Rectal smooth muscle tissue (tissue), 1 donor: ENCODE data around the gene RPS5.

Source experiments
- H3K27ac ChIP-seq: one replicate; pipeline ENCODE4 v1.7.0; 2013; ENCODE audit warnings: low read depth, low read length, inconsistent platforms
- H3K27me3 ChIP-seq: one replicate; pipeline ENCODE4 v1.7.0; 2013; ENCODE audit warnings: low read length; ENCODE audit not compliant: control insufficient read depth, insufficient read depth
- H3K36me3 ChIP-seq: one replicate; pipeline ENCODE4 v1.7.0; 2013; ENCODE audit warnings: low read length; ENCODE audit not compliant: control insufficient read depth, insufficient read depth
- H3K4me1 ChIP-seq: one replicate; pipeline ENCODE4 v1.7.0; 2013; ENCODE audit warnings: low read length; ENCODE audit not compliant: control insufficient read depth, insufficient read depth
- H3K4me3 ChIP-seq: one replicate; pipeline ENCODE4 v1.7.0; 2013; ENCODE audit warnings: low read length
- H3K9ac ChIP-seq: one replicate; pipeline ENCODE4 v1.7.0; 2013; ENCODE audit warnings: low read length

RPS5 gene

GRCh38 chr19:58352760-58353671, 34.1 kb upstream of the RPS5 start, which contains the start of gene A1BG:
A1BG (minus strand) TSS chr19:58353492; CDS start chr19:58353437, 55 bp downstream.
- H3K27ac ChIP-seq = no peak within 1 kb of the TSS
- no peak within 1 kb of the TSS for H3K4me3 ChIP-seq
- no peak within 1 kb of the TSS for H3K9ac ChIP-seq
- H3K36me3 ChIP-seq = no peaks in the 10 kb centered on the region
- H3K4me1 ChIP-seq = no peaks in the 10 kb centered on the region
- H3K27me3 ChIP-seq = peaks cover 9% of the 10 kb centered on the region

DNA sequence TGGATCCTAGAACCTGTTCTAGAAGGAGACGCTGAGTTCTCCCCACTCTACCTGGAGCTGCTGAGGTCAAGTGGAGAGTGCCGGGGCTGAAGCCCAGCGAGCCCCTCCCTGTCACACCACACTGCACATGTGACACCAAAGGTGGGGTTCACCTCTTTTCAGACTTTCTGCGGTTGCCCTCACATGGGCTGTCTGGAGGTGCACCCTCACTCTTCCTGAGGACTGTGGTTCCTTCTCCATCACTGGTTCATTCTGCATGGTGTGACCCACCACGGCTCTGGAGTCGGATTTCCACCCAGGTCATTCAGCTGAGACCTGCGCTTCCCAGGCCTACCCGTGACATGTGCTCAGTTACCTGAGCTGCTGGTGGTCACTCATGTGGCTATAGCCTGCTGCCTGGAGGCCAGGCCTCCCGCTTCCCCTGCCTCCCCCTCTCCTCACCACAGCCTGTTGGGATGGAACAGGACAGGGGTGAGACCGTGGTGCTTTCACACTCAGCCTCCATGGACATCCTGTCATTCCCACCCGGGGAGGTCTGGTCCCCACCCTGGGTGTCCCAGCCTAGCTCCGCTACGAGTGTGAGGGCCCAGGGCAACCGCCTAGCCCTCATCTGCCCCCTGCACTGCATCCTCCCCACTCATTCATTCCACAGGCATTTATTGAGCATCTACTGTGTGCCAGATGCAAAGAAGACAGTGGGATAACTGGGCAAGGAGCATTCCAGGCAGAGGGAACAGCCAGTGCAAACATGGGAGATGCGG, 33.2 kb upstream of the RPS5 start:
- H3K4me3 ChIP-seq = no peak overlapping the region
- peaks cover 9% of the 10 kb centered on the region for H3K27me3 ChIP-seq
- H3K27ac ChIP-seq = no peak overlapping the region
- H3K9ac ChIP-seq = no peak overlapping the region
- no peaks in the 10 kb centered on the region for H3K4me1 ChIP-seq
- H3K36me3 ChIP-seq = no peaks in the 10 kb centered on the region

- H3K4me3 ChIP-seq = no peak overlapping the region
- H3K36me3 ChIP-seq = no peaks in the 10 kb centered on the region
- peaks cover 9% of the 10 kb centered on the region for H3K27me3 ChIP-seq
- no peak overlapping the region for H3K27ac ChIP-seq
- H3K9ac ChIP-seq = no peak overlapping the region
- no peaks in the 10 kb centered on the region for H3K4me1 ChIP-seq
Measured at GRCh38 chr19:58354478-58355030, 32.5 kb upstream of the RPS5 start.

DNA sequence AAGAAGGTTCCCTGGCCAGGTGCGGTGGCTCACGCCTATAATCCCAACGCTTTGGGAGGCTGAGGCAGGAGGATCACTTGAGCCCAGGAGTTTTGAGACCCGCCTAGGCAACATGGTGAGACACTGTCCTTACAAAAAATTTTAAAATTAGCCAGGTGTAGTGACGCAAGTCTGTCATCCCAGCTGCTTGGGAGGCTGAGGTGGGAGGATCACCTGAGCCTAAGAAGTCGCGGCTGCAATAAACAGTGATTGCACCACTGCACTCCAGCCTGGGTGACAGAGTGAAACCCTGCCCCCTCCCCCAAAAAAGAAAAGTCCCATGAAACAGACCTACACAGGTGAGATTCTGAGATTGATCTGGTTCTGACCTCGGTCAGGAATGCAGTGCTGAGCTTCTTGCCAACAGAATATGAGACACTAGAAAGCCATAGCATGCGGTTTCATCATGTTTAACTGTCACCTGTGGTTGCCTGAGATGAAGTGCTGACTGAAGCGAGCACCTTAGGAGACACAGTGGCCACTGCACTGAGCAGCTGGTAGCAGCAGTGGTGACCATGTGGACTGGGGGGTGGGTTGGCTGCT, 31.8 kb upstream of the RPS5 start:
- H3K27me3 ChIP-seq = peaks cover 9% of the 10 kb centered on the region
- no peak overlapping the region for H3K4me3 ChIP-seq

DNA sequence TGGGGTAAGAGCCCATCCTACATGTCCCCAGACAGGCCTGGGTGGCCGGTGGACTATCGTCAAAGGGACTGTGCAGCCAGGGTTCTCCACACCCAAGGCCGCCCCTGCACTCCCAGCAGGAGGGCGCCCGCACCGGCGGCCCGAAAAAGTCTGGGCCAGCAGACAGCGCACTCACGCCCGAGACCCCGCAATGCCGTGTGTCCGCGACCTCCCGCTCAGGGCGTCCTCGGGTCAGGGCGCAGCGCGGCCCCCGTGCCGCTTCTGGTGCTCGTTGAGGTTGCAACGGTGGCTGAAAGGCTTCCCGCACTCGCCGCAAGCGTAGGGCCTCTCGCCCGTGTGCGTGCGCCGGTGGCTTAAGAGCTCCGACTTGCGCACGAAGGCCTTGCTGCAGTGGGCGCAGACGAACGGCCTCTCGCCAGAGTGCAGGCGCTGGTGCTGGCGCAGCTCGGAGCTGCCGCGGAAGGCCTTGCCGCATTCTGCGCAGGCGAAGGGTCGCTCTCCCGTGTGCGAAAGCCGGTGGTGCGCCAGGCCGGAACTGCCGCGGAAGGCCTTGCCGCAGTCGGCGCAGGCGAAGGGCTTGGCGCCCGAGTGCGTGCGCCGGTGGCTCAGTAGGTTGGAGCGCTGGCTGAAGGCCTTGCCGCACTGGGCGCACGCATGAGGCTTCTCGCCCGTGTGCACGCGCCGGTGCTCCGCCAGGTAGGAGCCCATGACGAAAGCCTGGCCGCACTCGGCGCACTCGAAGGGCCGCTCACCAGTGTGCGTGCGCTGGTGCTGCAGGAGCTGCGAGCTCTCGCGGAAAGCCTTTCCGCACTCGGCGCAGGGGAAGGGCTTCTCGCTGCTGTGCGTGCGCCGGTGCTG, 30.9 kb upstream of the RPS5 start:
- peak overlapping the region; percentile 49 for H3K4me3 ChIP-seq
- H3K9ac ChIP-seq = no peak overlapping the region
- no peaks in the 10 kb centered on the region for H3K36me3 ChIP-seq
- H3K27me3 ChIP-seq = peaks cover 9% of the 10 kb centered on the region
- no peak overlapping the region for H3K27ac ChIP-seq
- no peaks in the 10 kb centered on the region for H3K4me1 ChIP-seq

More for the DNA sequence above, 31.8 kb upstream of the RPS5 start:
- Histone ChIP-seq H3K4me1 (no peaks in the 10 kb centered on the region), H3K36me3 (no peaks in the 10 kb centered on the region), H3K9ac (no peak overlapping the region), H3K27ac (no peak overlapping the region)

- peak overlapping the region; percentile 49 for H3K4me3 ChIP-seq
- peaks cover 3% of the 10 kb centered on the region for H3K4me1 ChIP-seq
- no peaks in the 10 kb centered on the region for H3K36me3 ChIP-seq
- H3K9ac ChIP-seq = no peak overlapping the region
- no peak overlapping the region for H3K27ac ChIP-seq
- H3K27me3 ChIP-seq = peaks cover 4% of the 10 kb centered on the region
Measured at GRCh38 chr19:58356766-58357480, 30.1 kb upstream of the RPS5 start.

DNA sequence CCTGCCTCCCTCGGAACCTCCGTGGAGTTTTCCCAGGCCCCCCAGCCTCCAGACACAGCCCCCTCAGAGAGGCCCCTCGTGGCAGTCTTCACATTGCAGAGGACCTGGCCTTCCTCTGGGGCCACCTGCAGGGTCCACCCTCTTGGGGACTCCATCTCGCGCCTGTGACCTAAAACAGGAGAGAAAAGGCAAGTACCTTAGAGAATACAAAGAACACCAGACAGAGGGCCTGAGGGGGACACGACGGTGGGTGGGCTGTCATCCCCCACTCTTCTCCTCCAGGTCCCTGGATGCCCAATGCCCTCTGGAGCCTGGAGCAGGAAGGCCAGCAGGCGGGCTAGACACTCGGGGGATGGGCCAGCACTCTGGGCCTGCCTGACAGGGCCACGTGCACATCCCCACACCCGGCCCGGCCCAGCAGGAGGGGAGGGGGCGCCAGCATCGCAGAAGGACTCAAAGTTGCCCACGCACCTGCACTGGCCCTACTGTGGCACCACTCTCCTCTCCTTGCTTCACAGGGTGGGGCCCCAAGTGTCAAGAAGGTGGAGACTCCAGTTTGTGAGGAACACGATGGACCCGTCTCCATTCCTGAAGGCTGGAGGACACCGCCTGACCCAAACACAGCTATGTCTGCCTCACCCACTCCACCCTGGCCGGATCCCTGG, 29.5 kb upstream of the RPS5 start:
- Histone ChIP-seq H3K27ac (no peak overlapping the region), H3K9ac (no peak overlapping the region), H3K4me1 (peaks cover 3% of the 10 kb centered on the region), H3K4me3 (no peak overlapping the region), H3K27me3 (peaks cover 4% of the 10 kb centered on the region), H3K36me3 (no peaks in the 10 kb centered on the region)

DNA sequence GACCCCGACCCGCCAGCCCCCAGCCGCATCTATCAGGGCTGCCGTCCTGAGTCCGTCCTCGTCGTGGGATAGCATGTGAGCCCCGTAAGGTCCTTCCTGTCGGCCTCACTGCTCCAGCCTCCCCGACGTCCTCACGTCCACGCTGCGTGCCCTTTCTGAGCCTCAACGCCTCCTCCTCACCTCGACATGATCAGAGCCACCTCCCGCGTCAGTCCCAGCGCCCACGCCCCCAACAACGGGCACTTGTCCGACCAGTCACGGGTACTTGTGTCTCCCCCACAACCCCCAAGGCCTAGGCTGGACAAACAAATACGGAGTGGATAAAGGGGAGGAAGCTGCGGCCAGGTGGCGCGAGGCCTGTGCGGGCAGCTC, 25.2 kb upstream of the RPS5 start:
- Histone ChIP-seq H3K36me3 (no peaks in the 10 kb centered on the region), H3K4me1 (peaks cover 3% of the 10 kb centered on the region), H3K27ac (peak overlapping the region; percentile 98), H3K27me3 (peaks cover 2% of the 10 kb centered on the region), H3K9ac (peak overlapping the region; percentile 94), H3K4me3 (peak overlapping the region; percentile 94)

- no peaks in the 10 kb centered on the region for H3K36me3 ChIP-seq
- peak within 1 kb of the TSS; percentile 98 for H3K27ac ChIP-seq
- H3K4me1 ChIP-seq = peaks cover 3% of the 10 kb centered on the region
- peaks cover 3% of the 10 kb centered on the region for H3K27me3 ChIP-seq
- H3K9ac ChIP-seq = peak within 1 kb of the TSS; percentile 94
- peak within 1 kb of the TSS; percentile 94 for H3K4me3 ChIP-seq
Measured at GRCh38 chr19:58362272-58362994, 24.6 kb upstream of the RPS5 start, which contains the start of gene ZNF497. ZNF497 (minus strand) TSS chr19:58362751; CDS start chr19:58357635, 5,116 bp downstream.

DNA sequence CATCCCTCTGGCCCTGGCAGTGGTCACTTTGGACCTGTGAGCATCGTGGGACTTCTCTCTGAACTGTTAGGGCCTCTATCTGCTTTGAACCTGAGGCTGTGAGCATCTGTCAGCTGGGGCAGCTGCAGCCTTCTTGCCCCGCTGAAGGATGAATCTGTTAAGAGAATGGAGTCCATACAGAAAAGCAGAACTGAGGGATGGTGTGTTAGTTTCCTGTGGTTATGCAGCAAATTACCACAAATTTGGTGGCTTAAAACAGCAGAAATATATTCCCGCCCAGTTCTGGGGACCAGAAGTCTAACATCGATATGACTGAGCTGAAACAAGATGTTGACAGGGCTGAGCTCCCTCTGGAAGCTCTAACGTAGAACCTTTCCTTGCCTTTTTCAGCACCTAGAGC, 22.9 kb upstream of the RPS5 start:
- Histone ChIP-seq H3K4me3 (no peak overlapping the region), H3K36me3 (no peaks in the 10 kb centered on the region), H3K4me1 (peaks cover 3% of the 10 kb centered on the region), H3K27ac (no peak overlapping the region), H3K27me3 (peaks cover 3% of the 10 kb centered on the region), H3K9ac (no peak overlapping the region)
